Neural cell (in vitro differentiated cells): ENCODE results near the gene RBM8A. TPM values are rescaled to one million over a fixed set of nuclear protein-coding genes. Genes with fewer than 3 reads are reported as not detected.

Experiments
- H2AFZ ChIP-seq: fragments of 200-600, 300-800 bp; sonication (generic), shearing (Covaris generic); 2 replicates; pipeline ENCODE4 v1.6.0; 2014; ENCODE audit warnings: low read depth, mild to moderate bottlenecking, antibody characterized with exemption, low read length, moderate library complexity
- H3F3A ChIP-seq: fragments of 200-600 bp; shearing (Covaris generic); 2 replicates; pipeline ENCODE4 v1.6.1; 2016; ENCODE audit warnings: mild to moderate bottlenecking, moderate library complexity, mixed read lengths, antibody characterized with exemption, low read length; ENCODE audit not compliant: insufficient read depth, poor library complexity, severe bottlenecking
- H3K27ac ChIP-seq: fragments of 200-600, 300-800 bp; sonication (generic), shearing (Covaris generic); 2 replicates; pipeline ENCODE4 v1.5.1; 2014; ENCODE audit warnings: mild to moderate bottlenecking, low read length, moderate library complexity
- H3K27me3 ChIP-seq: fragments of 300-800, 200-600 bp; sonication (generic), shearing (Covaris generic); 2 replicates; pipeline ENCODE4 v1.6.0; 2014; ENCODE audit warnings: mild to moderate bottlenecking, low read depth, low read length, moderate library complexity; ENCODE audit not compliant: insufficient read depth
- H3K36me3 ChIP-seq: fragments of 300-800, 200-600 bp; sonication (generic), shearing (Covaris generic); 2 replicates; pipeline ENCODE4 v1.5.1; 2014; ENCODE audit warnings: mild to moderate bottlenecking, antibody characterized with exemption, low read length, moderate library complexity; ENCODE audit not compliant: insufficient read depth
- H3K4me2 ChIP-seq: fragments of 300-800, 200-600 bp; sonication (generic), shearing (Covaris generic); 2 replicates; pipeline ENCODE4 v1.6.0; 2014; ENCODE audit warnings: mild to moderate bottlenecking, low read length
- H3K4me3 ChIP-seq: fragments of 300-800, 200-600 bp; sonication (generic), shearing (Covaris generic); 2 replicates; pipeline ENCODE4 v1.5.1; 2014; ENCODE audit warnings: mild to moderate bottlenecking, low read length, moderate library complexity
- H3K79me2 ChIP-seq: fragments of 200-600 bp; shearing (Covaris generic); replicated peaks from 2 replicates; pipeline ENCODE4 v1.6.0; 2014; ENCODE audit warnings: mild to moderate bottlenecking, low read length, moderate library complexity; ENCODE audit not compliant: insufficient read depth
- H3K9ac ChIP-seq: fragments of 300-800, 200-600 bp; sonication (generic), shearing (Covaris generic); 2 replicates; pipeline ENCODE4 v1.6.1; 2016; ENCODE audit warnings: mild to moderate bottlenecking, low read length, mixed read lengths
- H3K9me2 ChIP-seq: fragments of 200-600 bp; shearing (Covaris generic); 2 replicates; pipeline ENCODE4 v1.6.1; 2016; ENCODE audit warnings: mild to moderate bottlenecking, low read length, mixed read lengths; ENCODE audit not compliant: insufficient read depth
- H3K9me3 ChIP-seq: fragments of 200-600, 300-800 bp; sonication (generic), shearing (Covaris generic); 2 replicates; pipeline ENCODE4 v1.6.1; 2016; ENCODE audit warnings: mild to moderate bottlenecking, mixed run types, low read length, moderate library complexity, mixed read lengths
- H4K20me1 ChIP-seq: fragments of 200-600 bp; shearing (Covaris generic); 2 replicates; pipeline ENCODE4 v1.6.1; 2016; ENCODE audit warnings: mild to moderate bottlenecking, mixed run types; ENCODE audit not compliant: insufficient read depth
- CTCF ChIP-seq: fragments of 450-650 bp; IDR thresholded peaks from 2 replicates; pipeline ENCODE4 v1.5.1; 2014; ENCODE audit warnings: antibody characterized with exemption, mild to moderate bottlenecking, moderate library complexity; ENCODE audit not compliant: poor library complexity, severe bottlenecking
- EP300 ChIP-seq: fragments of 450-650 bp; conservative IDR thresholded peaks from 2 replicates; pipeline ENCODE4 v1.6.1; 2014; ENCODE audit warnings: antibody characterized with exemption, mild to moderate bottlenecking, moderate library complexity; ENCODE audit not compliant: poor library complexity, severe bottlenecking
- EZH2 ChIP-seq: fragments of 200-600, 300-800 bp; shearing (Covaris generic), sonication (generic); IDR thresholded peaks from 2 replicates; pipeline ENCODE4 v1.6.1; 2014; ENCODE audit warnings: antibody characterized with exemption, low read length, borderline replicate concordance, mild to moderate bottlenecking; ENCODE audit not compliant: insufficient read depth, poor library complexity, severe bottlenecking
- MXI1 ChIP-seq: fragments of 450-650 bp; conservative IDR thresholded peaks from 2 replicates; pipeline ENCODE4 v1.6.1; 2014; ENCODE audit warnings: antibody characterized with exemption, mild to moderate bottlenecking; ENCODE audit not compliant: poor library complexity, severe bottlenecking
- POLR2AphosphoS5 ChIP-seq: IDR thresholded peaks from 2 replicates; pipeline ENCODE4 v1.6.1; 2012
- RAD21 ChIP-seq: fragments of 450-650 bp; conservative IDR thresholded peaks from 2 replicates; pipeline ENCODE4 v1.6.1; 2014; ENCODE audit warnings: antibody characterized with exemption, mild to moderate bottlenecking, moderate library complexity
- REST ChIP-seq: IDR thresholded peaks from 2 replicates; pipeline ENCODE4 v1.6.1; 2012; ENCODE audit warnings: borderline replicate concordance
- SMC3 ChIP-seq: fragments of 450-650 bp; conservative IDR thresholded peaks from 2 replicates; pipeline ENCODE4 v1.6.1; 2014; ENCODE audit warnings: antibody characterized with exemption, mild to moderate bottlenecking, moderate library complexity; ENCODE audit not compliant: poor library complexity
- TAF1 ChIP-seq: IDR thresholded peaks from 2 replicates; pipeline ENCODE4 v1.6.1; 2012; ENCODE audit warnings: low read depth
- polyA plus RNA-seq: library from polyadenylated mRNA; depleted of rRNA; stranded (reverse); fragments of >200 nt; gene quantifications from 2 replicates; pipeline ENCODE4 v1.2.3, GENCODE V29; 2014

Gene RBM8A
- polyA plus RNA-seq, 1 donor from 2014 or later, result 366 TPM

- TF ChIP-seq SMC3, result no peak
- no peak for TF ChIP-seq RAD21
- TF ChIP-seq CTCF, result no peak
- TF ChIP-seq POLR2AphosphoS5, result peak; percentile 23
- peak; percentile 15 for TF ChIP-seq MXI1
- no peak for TF ChIP-seq REST
- no peak for TF ChIP-seq TAF1
- TF ChIP-seq EP300, result no peak
- H3K27me3 ChIP-seq, result peaks cover 23% of the 10 kb centered on the region
- H3K27ac ChIP-seq, result no peak overlapping the region
- H3K9me2 ChIP-seq, result no peaks in the 10 kb centered on the region
- H3K36me3 ChIP-seq, result no peaks in the 10 kb centered on the region
- H3K9ac ChIP-seq, result peak overlapping the region; percentile 64
- peak overlapping the region; percentile 68 for H3K4me3 ChIP-seq
- peak overlapping the region; percentile 52 for H3K4me2 ChIP-seq
- H3K79me2 ChIP-seq, result peaks cover 7% of the 10 kb centered on the region
- no peaks in the 10 kb centered on the region for H4K20me1 ChIP-seq
- peaks cover 7% of the 10 kb centered on the region for H3F3A ChIP-seq
- H3K9me3 ChIP-seq, result no peaks in the 10 kb centered on the region
- no peak overlapping the region for H2AFZ ChIP-seq
These were observed 34.3 kb upstream of the RBM8A start for GRCh38 chr1:145961425-145962156.

- no peaks in the 10 kb centered on the region for H4K20me1 ChIP-seq
- no peaks in the 10 kb centered on the region for H3K9me2 ChIP-seq
- peak overlapping the region; percentile 68 for H3K4me3 ChIP-seq
- H3K27me3 ChIP-seq, result peaks cover 23% of the 10 kb centered on the region
- H3K9ac ChIP-seq, result peak overlapping the region; percentile 64
- H3K4me2 ChIP-seq, result no peak overlapping the region
- H3K79me2 ChIP-seq, result peaks cover 12% of the 10 kb centered on the region
- no peaks in the 10 kb centered on the region for H3K9me3 ChIP-seq
- H2AFZ ChIP-seq, result no peak overlapping the region
- no peak for TF ChIP-seq REST
- TF ChIP-seq SMC3, result no peak
- TF ChIP-seq EP300, result no peak
- no peak for TF ChIP-seq RAD21
- TF ChIP-seq POLR2AphosphoS5, result no peak
- no peak for TF ChIP-seq MXI1
- TF ChIP-seq EZH2, result no peak
- no peak for TF ChIP-seq CTCF
- TF ChIP-seq TAF1, result no peak
- no peaks in the 10 kb centered on the region for H3K36me3 ChIP-seq
- peak overlapping the region; percentile 2 for H3K27ac ChIP-seq
- H3F3A ChIP-seq, result peaks cover 7% of the 10 kb centered on the region
These were observed 33.8 kb upstream of the RBM8A start for GRCh38 chr1:145961109-145961424.
